K562 (cell line): ENCODE data around the gene AGXT. TPM values are rescaled to one million over a fixed set of nuclear protein-coding genes. Genes with fewer than 3 reads are reported as not detected.

Experiments
- ATAC-seq: fragments of 200-7000 bp; cut with Tn5 transposase; 3 replicates; pipeline ENCODE4 v1.9.1; 2020; ENCODE audit warnings: moderate library complexity
- BruUV-seq: library from RNA; stranded (reverse); fragments of 400-500 nt; replicated peaks from 2 replicates; lab custom pipeline; 2021; lab: Mats Ljungman, UMichigan
- CTCF ChIA-PET: fragments of 300-600 bp; formaldehyde crosslinking; extraction: SDS; loops from one replicate; lab custom pipeline; 2021; ENCODE audit warnings: low intra/inter-chr PET ratio; lab: Yijun Ruan, JAX
- POLR2A ChIA-PET: fragments of 300-600, 350-650 bp; sonication (Branson Sonifier 250); formaldehyde crosslinking; extraction: SDS; loops from one replicate; lab custom pipeline; 2021; ENCODE audit warnings: antibody characterized with exemption, inconsistent platforms; lab: Yijun Ruan, JAX
- DNase-seq, 4 experiments: peaks; one replicate each; pipeline versions ENCODE4 v3.0.0 to v3.0.0-alpha.2; 2011 to 2018; ENCODE audit warnings: low spot score in 3 of 4, mixed read lengths in 3 of 4; ENCODE audit errors: extremely low read depth in 1 of 4
- FAIRE-seq: peaks from 2 replicates; lab custom pipeline; 2011; peaks lifted over from hg19 to GRCh38; lab: Jason Lieb, UNC
- H2AFZ ChIP-seq: 2 replicates; pipeline ENCODE4 v1.6.0; 2011; ENCODE audit warnings: low read depth, low read length, control low read depth, inconsistent platforms
- H3K27ac ChIP-seq: fragments of 200-600 bp; 3 replicates; pipeline ENCODE4 v1.8.0; 2011; ENCODE audit warnings: low read depth, mild to moderate bottlenecking, control low read depth, inconsistent platforms, low read length, moderate library complexity, mixed read lengths; ENCODE audit errors: extremely low read depth
- H3K27me3 ChIP-seq, 2 experiments: fragments of 300-600 bp in 1 of 2; 2 replicates in 1 of 2; 3 replicates in 1 of 2; pipeline versions ENCODE4 v1.6.0 to v1.8.0; 2011; ENCODE audit warnings: inconsistent platforms in 2 of 2, low read length in 2 of 2, mild to moderate bottlenecking in 1 of 2, mixed read lengths in 1 of 2, moderate library complexity in 1 of 2; ENCODE audit not compliant: control insufficient read depth in 2 of 2, insufficient read depth in 2 of 2
- H3K36me3 ChIP-seq: fragments of 300-600 bp; 3 replicates; pipeline ENCODE4 v1.8.0; 2011; ENCODE audit warnings: mild to moderate bottlenecking, low read length, inconsistent platforms; ENCODE audit not compliant: control insufficient read depth, insufficient read depth
- H3K4me1 ChIP-seq, 2 experiments: fragments of 200-600 bp in 1 of 2; replicated peaks in 1 of 2; 2 replicates in 1 of 2; 3 replicates in 1 of 2; pipeline versions ENCODE4 v1.5.1 to v1.8.0; 2011; ENCODE audit warnings: inconsistent platforms in 2 of 2, low read length in 2 of 2, mild to moderate bottlenecking in 1 of 2, mixed read lengths in 1 of 2, moderate library complexity in 1 of 2; ENCODE audit not compliant: control insufficient read depth in 2 of 2, insufficient read depth in 2 of 2
- H3K4me2 ChIP-seq: 2 replicates; pipeline ENCODE4 v1.6.1; 2011; ENCODE audit warnings: low read length, control low read depth, inconsistent platforms, mixed read lengths; ENCODE audit not compliant: insufficient read depth
- H3K4me3 ChIP-seq: fragments of 200-600 bp; sonication (generic), shearing (Covaris generic); 2 replicates; pipeline ENCODE4 v1.5.1; 2016; ENCODE audit warnings: control low read depth, inconsistent platforms
- H3K79me2 ChIP-seq: fragments of 200-600 bp; 3 replicates; pipeline ENCODE4 v1.8.0; 2011; ENCODE audit warnings: low read length, inconsistent platforms; ENCODE audit not compliant: control insufficient read depth, insufficient read depth
- H3K9ac ChIP-seq, 2 experiments: 2 replicates each; pipeline versions ENCODE4 v1.6.0 to v1.6.1; 2011; ENCODE audit warnings: low read depth in 2 of 2, low read length in 2 of 2, control low read depth in 1 of 2, inconsistent platforms in 1 of 2, mild to moderate bottlenecking in 1 of 2, mixed read lengths in 1 of 2; ENCODE audit not compliant: insufficient read depth in 1 of 2
- H3K9me1 ChIP-seq: one replicate; pipeline ENCODE4 v1.6.0; 2011; ENCODE audit warnings: inconsistent platforms, mild to moderate bottlenecking, low read length, moderate library complexity; ENCODE audit not compliant: control insufficient read depth, insufficient read depth
- H3K9me3 ChIP-seq: replicated peaks from 2 replicates; pipeline ENCODE4 v1.5.1; 2011; ENCODE audit warnings: low read depth, low read length, inconsistent platforms; ENCODE audit not compliant: control insufficient read depth, insufficient read depth
- H4K20me1 ChIP-seq: replicated peaks from 2 replicates; pipeline ENCODE4 v1.6.1; 2011; ENCODE audit warnings: low read length, inconsistent platforms, mixed read lengths; ENCODE audit not compliant: control insufficient read depth, insufficient read depth
- BRF2 ChIP-seq: IDR thresholded peaks from 3 replicates; pipeline ENCODE4 v1.6.1; 2011; ENCODE audit warnings: borderline replicate concordance, mild to moderate bottlenecking; ENCODE audit not compliant: insufficient read length, insufficient read depth
- FOXJ2 ChIP-seq: fragments of 200-800 bp; sonication (Bioruptor generic); IDR thresholded peaks from 2 replicates; pipeline ENCODE4 v1.6.1; 2016; ENCODE audit warnings: missing genetic modification characterization, missing compliant biosample characterization
- NRF1 ChIP-seq, 2 experiments: fragments of 450-650 bp; IDR thresholded peaks in 1 of 2; conservative IDR thresholded peaks in 1 of 2; 2 replicates each; pipeline ENCODE4 v1.6.1; 2014; ENCODE audit warnings: mild to moderate bottlenecking in 2 of 2
- PATZ1 ChIP-seq: fragments of 250-450 bp; sonication (Bioruptor Pico); IDR thresholded peaks from 2 replicates; pipeline ENCODE4 v1.5.0; 2020; ENCODE audit warnings: mild to moderate bottlenecking, borderline replicate concordance
- PML ChIP-seq: IDR thresholded peaks from 2 replicates; pipeline ENCODE4 v1.6.1; 2012; ENCODE audit warnings: low read length, inconsistent platforms
- SMC3 ChIP-seq: conservative IDR thresholded peaks from 2 replicates; pipeline ENCODE4 v1.6.1; 2011; ENCODE audit warnings: low read depth, low read length, improper control_type of control experiment; ENCODE audit not compliant: insufficient read depth
- THAP7 ChIP-seq: fragments of 250-450 bp; sonication (Bioruptor Pico); IDR thresholded peaks from 2 replicates; pipeline ENCODE4 v1.5.0; 2021
- ZNF717 ChIP-seq: fragments of 250-450 bp; sonication (Bioruptor Pico); IDR thresholded peaks from 2 replicates; pipeline ENCODE4 v1.5.0; 2021
- WGBS: fragments of 100-300 bp; shearing (Covaris generic); methylation state at CpG from one replicate; pipeline ENCODE4 v1.1.6; 2016; ENCODE audit warnings: low coverage, mixed read lengths; ENCODE audit not compliant: insufficient coverage; ENCODE audit errors: missing lambda C conversion rate; 5-methylcytosine and 5-hydroxymethylcytosine counted together
- in situ Hi-C: fragments of 300-500 bp; cut with MboI; formaldehyde crosslinking; loops from 4 replicates; pipeline ENCODE4 v1.15.0; 2018; ENCODE audit warnings: inconsistent platforms, mixed read lengths
- intact Hi-C: fragments of 100-400 bp; cut with micrococcal nuclease; formaldehyde crosslinking; loops from 2 replicates; pipeline ENCODE4 v1.14.2; 2022
- polyA plus RNA-seq, 8 experiments: library from polyadenylated mRNA; depleted of rRNA in 4 of 8; stranded (reverse) in 5 of 8; unstranded in 3 of 8; fragments of >200 nt; fragmentation: Nextera tagmentation in 2 of 8; fragmentation: Illumina TruSeq in 1 of 8; extraction: Ambion mirVana in 2 of 8; extraction: Trizol in 1 of 8; gene quantifications; 2 replicates each; pipeline versions ENCODE4 v1.2.1 to v1.2.3, GENCODE V29; 2011 to 2014; ENCODE audit warnings: inconsistent platforms in 1 of 8, missing spikeins in 1 of 8
- total RNA-seq, 7 experiments: library from RNA; depleted of rRNA in 6 of 7; stranded (reverse); fragments of >200 nt in 6 of 7; fragmentation: Illumina TruSeq in 2 of 7; extraction: Trizol in 2 of 7; gene quantifications; 2 replicates each; pipeline versions ENCODE4 v1.2.1 to v1.2.3, GENCODE V29; 2011 to 2021; ENCODE audit warnings: low replicate concordance in 1 of 7

The AGXT gene
- total and polyA plus RNA-seq, 9 of the 15 experiments (the other 6 are each of a cell fraction or from before 2014, with no cell fraction given): 0.18 TPM; not detected in 8

GRCh38 chr2:240875228-240876034, 6.8 kb downstream of the AGXT start (continued):
- no peak for TF ChIP-seq NRF1 (conservative IDR thresholded peaks at IDR 0.05 in 1 of 2, IDR thresholded peaks at IDR 0.05 in 1 of 2)
- TF ChIP-seq SMC3: no peak

GRCh38 chr2:240876035-240876474, 7.4 kb downstream of the AGXT start:
- in situ Hi-C loops: no loop called here
- FAIRE-seq: no peak

More at GRCh38 chr2:240876035-240876474, 7.4 kb downstream of the AGXT start:
- no peaks in the 10 kb centered on the region for H3K9me3 ChIP-seq
- H3K79me2 ChIP-seq: no peaks in the 10 kb centered on the region
- H3K4me2 ChIP-seq: no peak overlapping the region
- 0% methylated on average over 3 of the region's 7 CpGs for WGBS
- H3K9ac ChIP-seq: no peak overlapping the region
- intact Hi-C loops: no loop called here
- ChIA-PET POLR2A (no interaction called here), CTCF (no interaction called here)
- H4K20me1 ChIP-seq: no peaks in the 10 kb centered on the region
- no peaks in the 10 kb centered on the region for H3K9me1 ChIP-seq
- no peak for DNase-seq
- no TSS peak for BruUV-seq
- H3K27me3 ChIP-seq: peaks cover 3 to 60% of the 10 kb centered on the region in 2 experiments; a peak in 3 of 5 replicates
- TF ChIP-seq FOXJ2 (tag) (no peak), PML (no peak), THAP7 (CRISPR knock-in tag) (no peak), PATZ1 (CRISPR knock-in tag) (no peak), ZNF717 (no peak), BRF2 (no peak)
- no peaks in the 10 kb centered on the region for H3K36me3 ChIP-seq
- H3K4me3 ChIP-seq: no peak overlapping the region
- no peak overlapping the region for H2AFZ ChIP-seq
- no peak for ATAC-seq
- no peaks in the 10 kb centered on the region; a peak in 2 of 5 replicates for H3K4me1 ChIP-seq
- H3K27ac ChIP-seq: no peak overlapping the region
